A549 (cell line): ENCODE results near the gene MSI2. TPM values are rescaled to one million over a fixed set of nuclear protein-coding genes. Genes with fewer than 3 reads are reported as not detected.
"Not testable (repeated sequence)": the region's sequence is repeated elsewhere in the genome, so short reads cannot be mapped to it uniquely, and the experiment has no call there.

ENCODE experiments used
- ATAC-seq, 2 experiments: fragments of 200-7000 bp in 1 of 2; fragments of >200 bp in 1 of 2; cut with Nextera tagmentation in 1 of 2; cut with Tn5 transposase in 1 of 2; 3 replicates each; pipeline versions ENCODE4 v1.8.0 to v1.9.1; 2018 to 2020; ENCODE audit warnings: mild to moderate bottlenecking in 1 of 2, moderate library complexity in 1 of 2
- CTCF ChIA-PET: fragments of 300-600 bp; sonication (Branson Sonifier 250); formaldehyde crosslinking; extraction: SDS; loops from one replicate; lab custom pipeline; 2021; ENCODE audit warnings: antibody characterized with exemption, inconsistent platforms; lab: Yijun Ruan, JAX
- POLR2A ChIA-PET: fragments of 350-600 bp; formaldehyde crosslinking; extraction: SDS; loops from one replicate; lab custom pipeline; 2021; ENCODE audit warnings: antibody characterized with exemption, inconsistent platforms; lab: Yijun Ruan, JAX
- DNase-seq, 2 experiments: peaks; one replicate each; pipeline versions ENCODE4 v3.0.0 to v3.0.0-alpha.2; 2011 to 2016; ENCODE audit warnings: low read depth in 1 of 2, low spot score in 1 of 2
- FAIRE-seq: peaks from 2 replicates; lab custom pipeline; 2011; peaks lifted over from hg19 to GRCh38; lab: Jason Lieb, UNC
- H3K27ac ChIP-seq, 2 experiments: fragments of >200 bp; sonication (Bioruptor Twin); formaldehyde crosslinking; 3 replicates each; pipeline ENCODE4 v1.5.1; 2016 to 2017
- H3K4me1 ChIP-seq: fragments of >200 bp; sonication (Bioruptor Twin); formaldehyde crosslinking; 3 replicates; pipeline ENCODE4 v1.6.1; 2016
- H3K4me2 ChIP-seq: fragments of >200 bp; sonication (Bioruptor Twin); formaldehyde crosslinking; 3 replicates; pipeline ENCODE4 v1.6.1; 2016
- H3K4me3 ChIP-seq: fragments of >200 bp; sonication (Bioruptor Twin); formaldehyde crosslinking; 3 replicates; pipeline ENCODE4 v1.5.1; 2016
- H3K9me3 ChIP-seq: fragments of >200 bp; sonication (Bioruptor Twin); formaldehyde crosslinking; 3 replicates; pipeline ENCODE4 v1.6.1; 2016
- CBX2 ChIP-seq: fragments of 200-600 bp; sonication (generic); IDR thresholded peaks from 2 replicates; pipeline ENCODE4 v1.6.1; 2016; ENCODE audit warnings: low read depth, mild to moderate bottlenecking, borderline replicate concordance
- CEBPB ChIP-seq, 2 experiments: fragments of >200 bp in 1 of 2; sonication (Bioruptor Twin) in 1 of 2; formaldehyde crosslinking in 1 of 2; IDR thresholded peaks; 2 replicates each; pipeline ENCODE4 v1.6.1; 2012 to 2016
- EP300 ChIP-seq, 2 experiments: fragments of >200 bp; sonication (Bioruptor Twin); formaldehyde crosslinking; IDR thresholded peaks; 2 replicates in 1 of 2; 3 replicates in 1 of 2; pipeline ENCODE4 v1.6.1; 2016 to 2017
- ESRRA ChIP-seq: fragments of 150-350 bp; IDR thresholded peaks from 2 replicates; pipeline ENCODE4 v1.6.1; 2014; ENCODE audit warnings: mild to moderate bottlenecking, low read length, borderline replicate concordance
- FOXS1 ChIP-seq: fragments of 250-450 bp; sonication (Bioruptor Pico); IDR thresholded peaks from 2 replicates; pipeline ENCODE4 v1.5.0; 2020; ENCODE audit warnings: mild to moderate bottlenecking, moderate library complexity
- HDAC2 ChIP-seq: fragments of 200-600 bp; sonication (generic); IDR thresholded peaks from 2 replicates; pipeline ENCODE4 v1.6.1; 2016
- HEYL ChIP-seq: fragments of 250-450 bp; sonication (Bioruptor Pico); IDR thresholded peaks from 2 replicates; pipeline ENCODE4 v1.8.0; 2021; ENCODE audit warnings: mild to moderate bottlenecking, moderate library complexity
- HOXA7 ChIP-seq: fragments of 250-450 bp; sonication (Bioruptor Pico); IDR thresholded peaks from 2 replicates; pipeline ENCODE4 v1.5.0; 2020; ENCODE audit warnings: mild to moderate bottlenecking, moderate library complexity
- JUN ChIP-seq, 2 experiments: fragments of >200 bp; sonication (Bioruptor Twin); formaldehyde crosslinking; IDR thresholded peaks; 2 replicates in 1 of 2; 3 replicates in 1 of 2; pipeline ENCODE4 v1.6.1; 2016 to 2017
- KDM1A ChIP-seq: fragments of 200-600 bp; sonication (generic); IDR thresholded peaks from 2 replicates; pipeline ENCODE4 v1.6.1; 2016; ENCODE audit warnings: low read depth, mild to moderate bottlenecking
- KDM5A ChIP-seq: fragments of 200-600 bp; sonication (generic); IDR thresholded peaks from 2 replicates; pipeline ENCODE4 v1.6.1; 2016; ENCODE audit warnings: antibody characterized with exemption, mild to moderate bottlenecking
- MAZ ChIP-seq: fragments of 150-350 bp; IDR thresholded peaks from 2 replicates; pipeline ENCODE4 v1.6.1; 2014; ENCODE audit warnings: antibody characterized with exemption, low read depth, low read length, borderline replicate concordance
- MYC ChIP-seq: IDR thresholded peaks from 2 replicates; pipeline ENCODE4 v1.6.1; 2012; ENCODE audit warnings: mild to moderate bottlenecking, inconsistent platforms, low read length, improper control_type of control experiment, borderline replicate concordance
- POLR2AphosphoS2 ChIP-seq: conservative IDR thresholded peaks from 2 replicates; pipeline ENCODE4 v1.6.1; 2012; ENCODE audit warnings: low read length, improper control_type of control experiment, inconsistent platforms
- RARB ChIP-seq: fragments of 250-450 bp; sonication (Bioruptor Pico); IDR thresholded peaks from 2 replicates; pipeline ENCODE4 v1.8.0; 2021; ENCODE audit warnings: mild to moderate bottlenecking, moderate library complexity
- RCOR1 ChIP-seq: fragments of 150-350 bp; IDR thresholded peaks from 2 replicates; pipeline ENCODE4 v1.6.1; 2014; ENCODE audit warnings: antibody characterized with exemption, low read length, low read depth
- RNF2 ChIP-seq: fragments of 200-600 bp; sonication (generic); IDR thresholded peaks from 2 replicates; pipeline ENCODE4 v1.6.1; 2016; ENCODE audit warnings: low read depth, mild to moderate bottlenecking, antibody characterized with exemption, moderate library complexity, borderline replicate concordance
- SMC3 ChIP-seq: fragments of >200 bp; sonication (Bioruptor Twin); formaldehyde crosslinking; IDR thresholded peaks from 3 replicates; pipeline ENCODE4 v1.6.1; 2018; ENCODE audit warnings: inconsistent platforms
- TFCP2L1 ChIP-seq: fragments of 250-450 bp; sonication (Bioruptor Pico); IDR thresholded peaks from 2 replicates; pipeline ENCODE4 v1.5.0; 2021; ENCODE audit warnings: mild to moderate bottlenecking
- ZNF302 ChIP-seq: fragments of 250-450 bp; sonication (Bioruptor Pico); IDR thresholded peaks from 2 replicates; pipeline ENCODE4 v1.9.0; 2021; ENCODE audit warnings: inconsistent platforms, mild to moderate bottlenecking, moderate library complexity
- ZSCAN20 ChIP-seq: fragments of 250-450 bp; sonication (Bioruptor Pico); IDR thresholded peaks from 2 replicates; pipeline ENCODE4 v1.8.0; 2022; ENCODE audit warnings: mild to moderate bottlenecking, moderate library complexity
- WGBS: methylation state at CpG from one replicate; pipeline ENCODE4 v1.1.6; 2017; ENCODE audit errors: missing lambda C conversion rate; 5-methylcytosine and 5-hydroxymethylcytosine counted together
- polyA plus RNA-seq, 4 experiments: library from polyadenylated mRNA; depleted of rRNA in 3 of 4; stranded (reverse); fragments of >200 nt; fragmentation: RNase III in 1 of 4; extraction: RNeasy Plus Mini Kit Qiagen cat#74134 plus additional on column Dnase treatment in 1 of 4; gene quantifications; 2 replicates in 3 of 4; 3 replicates in 1 of 4; pipeline ENCODE4 v1.2.3, GENCODE V29; 2011 to 2017
- TF ChIP-seq, protein P1 (sequence below): IDR thresholded peaks from 2 replicates; pipeline ENCODE4 v1.6.1; 2012
- TF ChIP-seq, protein P2 (sequence below): fragments of >200 bp; sonication (Bioruptor Twin); formaldehyde crosslinking; IDR thresholded peaks from 3 replicates; pipeline ENCODE4 v1.6.1; 2016
- TF ChIP-seq, protein P3 (sequence below): fragments of 450-650 bp; IDR thresholded peaks from 2 replicates; pipeline ENCODE4 v1.6.1; 2014; ENCODE audit warnings: antibody characterized with exemption

The MSI2 gene
- polyA plus RNA-seq, 2 of the 4 experiments (the other 2 are of a cell fraction), result 43.6 to 44.4 TPM

DNA sequence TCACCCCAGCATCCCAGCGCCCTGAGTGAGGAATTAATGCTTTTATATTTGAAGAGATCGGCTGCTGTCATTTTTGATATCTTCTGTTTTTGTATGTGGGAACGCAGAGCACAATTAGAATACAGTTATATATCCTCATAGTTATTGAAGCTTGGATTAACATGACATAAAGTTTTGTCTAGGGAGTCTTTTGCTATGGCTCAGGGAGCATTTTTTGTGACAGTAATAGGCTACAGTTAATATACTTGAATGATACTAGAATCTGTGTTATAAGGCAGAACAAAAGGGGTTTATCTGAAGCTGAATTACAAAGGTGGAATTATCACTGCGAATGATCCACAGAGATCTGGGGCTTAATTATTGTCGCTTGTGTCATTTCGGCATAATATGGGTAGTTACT, 239.4 kb downstream of the MSI2 start:
- ATAC-seq (no peak), DNase-seq (no peak), FAIRE-seq (no peak)
- H3K4me2 ChIP-seq, result no peak overlapping the region
- H3K27ac ChIP-seq, result no peak overlapping the region
- ChIA-PET POLR2A (no interaction called here), CTCF (interaction anchor here (1.5 to 2.3 kb wide), 2 partner anchors 12 to 18 kb away, joined by 4 read pairs; no protein-coding TSS in a partner anchor)
- TF ChIP-seq EP300 (IDR thresholded peaks at IDR 0.05), result no peak
- no peak for TF ChIP-seq CEBPB (IDR thresholded peaks at IDR 0.05)
- TF ChIP-seq, protein P1, sequence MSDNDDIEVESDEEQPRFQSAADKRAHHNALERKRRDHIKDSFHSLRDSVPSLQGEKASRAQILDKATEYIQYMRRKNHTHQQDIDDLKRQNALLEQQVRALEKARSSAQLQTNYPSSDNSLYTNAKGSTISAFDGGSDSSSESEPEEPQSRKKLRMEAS, result no peak
- TF ChIP-seq TFCP2L1, result no peak
- no peak for TF ChIP-seq CBX2
- no peak for TF ChIP-seq HDAC2
- no peak for TF ChIP-seq SMC3
- TF ChIP-seq FOXS1 (CRISPR knock-in tag), result no peak
- no peak for TF ChIP-seq HEYL
- no peak for TF ChIP-seq RNF2
- TF ChIP-seq, protein P2, sequence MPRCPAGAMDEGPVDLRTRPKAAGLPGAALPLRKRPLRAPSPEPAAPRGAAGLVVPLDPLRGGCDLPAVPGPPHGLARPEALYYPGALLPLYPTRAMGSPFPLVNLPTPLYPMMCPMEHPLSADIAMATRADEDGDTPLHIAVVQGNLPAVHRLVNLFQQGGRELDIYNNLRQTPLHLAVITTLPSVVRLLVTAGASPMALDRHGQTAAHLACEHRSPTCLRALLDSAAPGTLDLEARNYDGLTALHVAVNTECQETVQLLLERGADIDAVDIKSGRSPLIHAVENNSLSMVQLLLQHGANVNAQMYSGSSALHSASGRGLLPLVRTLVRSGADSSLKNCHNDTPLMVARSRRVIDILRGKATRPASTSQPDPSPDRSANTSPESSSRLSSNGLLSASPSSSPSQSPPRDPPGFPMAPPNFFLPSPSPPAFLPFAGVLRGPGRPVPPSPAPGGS, result no peak
- no peak for TF ChIP-seq MYC
- TF ChIP-seq, protein P3, sequence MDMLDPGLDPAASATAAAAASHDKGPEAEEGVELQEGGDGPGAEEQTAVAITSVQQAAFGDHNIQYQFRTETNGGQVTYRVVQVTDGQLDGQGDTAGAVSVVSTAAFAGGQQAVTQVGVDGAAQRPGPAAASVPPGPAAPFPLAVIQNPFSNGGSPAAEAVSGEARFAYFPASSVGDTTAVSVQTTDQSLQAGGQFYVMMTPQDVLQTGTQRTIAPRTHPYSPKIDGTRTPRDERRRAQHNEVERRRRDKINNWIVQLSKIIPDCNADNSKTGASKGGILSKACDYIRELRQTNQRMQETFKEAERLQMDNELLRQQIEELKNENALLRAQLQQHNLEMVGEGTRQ, result no peak
- TF ChIP-seq JUN (IDR thresholded peaks at IDR 0.05), result no peak
- TF ChIP-seq KDM1A, result no peak
- TF ChIP-seq ZNF302 (CRISPR knock-in tag), result no peak
- TF ChIP-seq ESRRA, result no peak
- no peak for TF ChIP-seq RCOR1
- no peak for TF ChIP-seq HOXA7 (CRISPR knock-in tag)
- WGBS, result 90% methylated on average over 6 of the region's 6 CpGs
- H3K4me3 ChIP-seq, result no peak overlapping the region
- no peaks in the 10 kb centered on the region for H3K9me3 ChIP-seq
- H3K4me1 ChIP-seq, result no peaks in the 10 kb centered on the region

DNA sequence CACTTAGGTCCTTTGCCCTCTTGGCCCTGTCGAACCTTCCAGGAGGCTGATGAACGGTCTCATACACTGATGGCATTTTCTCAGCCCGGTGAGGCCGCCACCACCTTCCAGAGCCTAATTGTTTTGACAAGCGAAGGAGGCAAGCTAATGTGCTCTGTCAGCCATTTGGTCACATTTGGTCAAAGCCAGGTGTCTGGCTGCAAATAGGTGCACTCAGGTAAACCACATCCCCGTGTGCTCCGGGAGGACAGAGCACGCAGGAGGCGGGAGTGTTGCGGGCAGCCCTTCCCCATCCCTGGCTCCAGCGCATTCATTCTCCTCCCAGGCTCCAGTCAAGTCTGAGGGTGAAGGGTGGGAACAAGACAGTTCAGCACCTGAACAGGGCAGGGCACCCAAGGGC, 240.1 kb downstream of the MSI2 start:
- ATAC-seq, result no peak
- no peak overlapping the region for H3K4me3 ChIP-seq
- no peak for FAIRE-seq
- WGBS, result 95% methylated on average over 11 of the region's 11 CpGs
- TF ChIP-seq RARB (CRISPR knock-in tag), result no peak
- no peak for TF ChIP-seq MYC
- no peak for TF ChIP-seq HDAC2
- TF ChIP-seq MAZ, result no peak
- no peak for TF ChIP-seq ZSCAN20
- TF ChIP-seq KDM5A, result no peak
- TF ChIP-seq POLR2AphosphoS2, result no peak
- no peak for TF ChIP-seq HEYL
- TF ChIP-seq, all 56 proteins: peak for 0
- ChIA-PET CTCF (interaction anchor here (0.8 to 2.3 kb wide), 4 partner anchors 9 to 287 kb away, joined by 3 to 8 read pairs (median 4); no protein-coding TSS in a partner anchor), POLR2A (no interaction called here)
- no peaks in the 10 kb centered on the region for H3K9me3 ChIP-seq
- no peak for DNase-seq
- H3K4me1 ChIP-seq, result no peaks in the 10 kb centered on the region
- H3K27ac ChIP-seq, result no peak overlapping the region
- H3K4me2 ChIP-seq, result no peak overlapping the region

DNA sequence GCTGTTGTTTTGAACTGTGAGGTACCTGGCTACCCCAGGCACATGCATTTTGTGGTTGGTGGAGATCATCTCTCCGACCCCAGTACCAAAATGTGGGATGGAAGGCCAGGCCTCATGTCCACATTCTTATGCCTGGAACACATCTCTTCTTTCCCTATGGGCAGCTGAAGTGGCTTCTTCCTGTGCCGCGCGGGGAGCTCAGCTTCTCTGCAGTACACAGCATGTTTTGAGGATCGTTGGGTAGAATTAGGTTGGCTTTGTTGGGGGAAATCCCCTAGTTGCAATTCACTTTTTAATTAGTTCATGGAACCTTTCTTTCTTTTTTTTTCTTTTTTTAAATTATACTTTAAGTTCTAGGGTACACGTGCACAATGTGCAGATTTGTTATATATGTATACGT, 242.1 kb downstream of the MSI2 start:
- H3K4me1 ChIP-seq, result peaks cover 12% of the 10 kb centered on the region
- FAIRE-seq (no peak), DNase-seq (no peak)
- no peak overlapping the region for H3K27ac ChIP-seq
- H3K4me2 ChIP-seq, result no peak overlapping the region
- CTCF ChIA-PET, result interaction anchor here (1.1 kb wide), 1 partner anchor 255 kb away, joined by 6 read pairs; no protein-coding TSS in a partner anchor
- TF ChIP-seq HDAC2 (no peak), ESRRA (no peak), POLR2AphosphoS2 (no peak), HOXA7 (CRISPR knock-in tag) (no peak), ZNF302 (CRISPR knock-in tag) (no peak)
- TF ChIP-seq, protein P1, result no peak
- TF ChIP-seq, all 56 proteins: peak for 0
- no peak overlapping the region for H3K4me3 ChIP-seq
- ATAC-seq, result no peak
- POLR2A ChIA-PET, result no interaction called here
- WGBS, result 93% methylated on average over 7 of the region's 7 CpGs
- no peaks in the 10 kb centered on the region for H3K9me3 ChIP-seq

DNA sequence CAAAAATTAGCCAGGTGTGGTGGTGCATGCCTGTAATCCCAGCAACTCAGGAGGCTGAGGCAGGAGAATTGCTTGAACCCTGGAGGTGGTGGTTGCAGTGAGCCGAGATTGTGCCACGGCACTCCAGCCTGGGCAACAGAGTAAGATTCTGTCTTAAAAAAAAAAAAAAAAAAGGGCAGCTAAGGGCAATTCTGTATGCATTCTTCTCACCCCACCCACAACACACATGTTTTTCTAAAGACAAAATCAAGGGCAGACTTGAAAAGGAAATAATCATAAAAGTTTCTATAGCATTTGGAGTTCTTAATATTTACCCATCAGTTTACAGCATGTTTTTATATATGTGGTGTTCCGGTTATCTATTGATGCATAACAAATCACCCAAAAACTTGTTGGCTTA, 242.9 kb downstream of the MSI2 start:
- 94% methylated on average over 3 of the region's 3 CpGs for WGBS
- POLR2A ChIA-PET, H3K9me3 ChIP-seq, H3K27ac ChIP-seq, ATAC-seq, DNase-seq, H3K4me3 ChIP-seq, FAIRE-seq, H3K4me2 ChIP-seq: not testable (repeated sequence)
- peaks cover 12% of the 10 kb centered on the region for H3K4me1 ChIP-seq
- CTCF ChIA-PET, result interaction anchor here (0.7 to 1.1 kb wide), 2 partner anchors 58 to 256 kb away, joined by 3 to 6 read pairs; no protein-coding TSS in a partner anchor
